HG02981 (cell line): ENCODE results near the gene SPACA9.

Source experiments
- ATAC-seq: cut with Tn5 transposase; IDR thresholded peaks from one replicate; pipeline ENCODE4 v1.9.1; 2021; ENCODE audit warnings: mild to moderate bottlenecking, moderate library complexity; ENCODE audit not compliant: unreplicated experiment

SPACA9 gene

DNA sequence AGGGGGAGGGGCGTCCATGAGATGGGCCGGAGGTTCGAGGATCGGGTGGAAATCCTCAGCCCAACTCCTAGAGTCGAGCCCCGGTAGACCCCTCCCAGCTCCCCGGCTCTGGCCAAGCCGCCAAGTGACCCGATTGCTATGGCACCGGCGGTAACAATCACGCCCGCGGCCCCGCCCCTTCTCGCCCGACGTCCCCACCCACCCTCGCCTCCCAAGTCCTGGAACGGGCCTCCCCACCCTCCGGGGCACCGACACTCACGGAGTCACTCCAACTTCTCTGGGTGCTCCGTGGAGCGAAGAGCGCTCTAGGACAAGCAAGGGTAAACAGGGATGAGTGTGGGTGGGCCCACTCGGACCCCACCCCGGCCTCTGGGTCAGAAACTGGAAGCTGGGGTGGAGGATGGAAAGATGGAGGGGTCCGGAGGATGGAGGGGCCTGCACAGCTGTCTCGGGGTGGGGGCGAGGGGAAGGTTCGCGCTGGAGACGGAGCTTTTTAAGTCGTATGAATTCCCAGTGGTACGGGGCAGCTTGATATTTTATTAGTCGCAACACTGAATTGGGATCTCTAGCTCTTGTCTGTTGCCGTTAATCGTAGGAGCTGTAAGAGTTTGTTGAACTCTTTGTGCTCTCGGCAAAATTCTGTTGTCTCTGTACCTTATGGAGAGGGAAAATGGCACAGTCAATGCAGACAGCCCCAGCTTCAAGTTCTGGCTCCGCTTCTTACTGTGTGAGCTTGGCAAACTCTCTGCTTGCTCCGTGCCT lies at the start of gene SPACA9:
Gene SPACA9, plus strand, starts transcription at position 204 of the 762 bp plus-strand sequence. CDS start 5,050 bp downstream, outside the sequence.
- ATAC-seq = no peak

DNA sequence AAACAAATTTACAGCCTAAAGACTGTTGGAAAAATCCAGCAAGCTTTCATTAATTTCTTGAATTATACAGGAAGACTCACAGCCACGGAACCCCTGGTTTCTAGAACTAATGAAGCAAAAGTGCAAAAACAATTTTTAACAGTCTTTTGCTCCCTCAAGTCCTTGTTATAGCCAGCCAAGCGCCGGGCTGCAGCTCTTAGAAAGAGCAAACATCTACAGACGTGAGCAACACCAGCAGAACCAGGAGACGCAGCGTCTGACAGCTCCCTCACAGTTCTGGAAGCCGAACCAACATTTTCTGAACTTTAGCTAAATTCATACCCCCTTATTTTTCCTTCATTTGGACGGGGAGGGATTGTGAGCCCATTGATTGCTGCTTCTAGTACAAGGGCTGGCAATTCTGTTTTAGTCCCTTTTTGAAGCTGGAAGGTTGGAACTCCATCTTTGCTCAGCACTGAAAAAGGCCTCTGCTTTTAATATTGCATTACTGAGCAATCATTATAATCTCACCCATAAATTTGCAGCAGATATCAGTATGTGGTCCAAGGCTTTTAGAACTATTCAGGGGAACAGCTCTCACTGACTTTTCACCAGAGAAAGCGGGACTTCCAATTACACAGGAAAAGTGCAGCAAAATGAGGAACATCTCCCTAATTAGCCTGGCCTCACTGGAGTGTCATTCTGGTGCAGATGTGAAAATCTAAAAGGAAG lies 46.4 kb upstream of the SPACA9 start:
- ATAC-seq = no peak

- ATAC-seq = no peak
Measured at GRCh38 chr9:132833550-132834121, 45.1 kb upstream of the SPACA9 start.

DNA sequence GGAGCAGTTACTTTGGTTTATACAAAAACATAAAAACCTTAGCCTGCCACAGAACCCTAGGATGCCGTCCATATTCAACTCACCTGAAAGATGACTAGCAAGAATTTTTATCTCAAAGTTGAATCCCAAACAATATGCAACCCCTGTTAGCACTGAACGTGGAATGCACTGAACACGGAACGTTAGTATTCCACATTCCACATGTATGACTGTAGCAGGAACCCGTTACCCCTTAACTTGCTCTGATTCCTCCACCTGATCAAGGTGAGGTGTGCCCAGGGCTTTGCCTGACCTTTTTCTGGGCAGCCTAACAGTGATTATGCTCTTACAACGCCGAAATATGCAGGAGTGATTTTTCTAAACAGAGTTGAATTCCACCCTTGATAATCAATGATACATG lies 44.4 kb upstream of the SPACA9 start:
- ATAC-seq = no peak

DNA sequence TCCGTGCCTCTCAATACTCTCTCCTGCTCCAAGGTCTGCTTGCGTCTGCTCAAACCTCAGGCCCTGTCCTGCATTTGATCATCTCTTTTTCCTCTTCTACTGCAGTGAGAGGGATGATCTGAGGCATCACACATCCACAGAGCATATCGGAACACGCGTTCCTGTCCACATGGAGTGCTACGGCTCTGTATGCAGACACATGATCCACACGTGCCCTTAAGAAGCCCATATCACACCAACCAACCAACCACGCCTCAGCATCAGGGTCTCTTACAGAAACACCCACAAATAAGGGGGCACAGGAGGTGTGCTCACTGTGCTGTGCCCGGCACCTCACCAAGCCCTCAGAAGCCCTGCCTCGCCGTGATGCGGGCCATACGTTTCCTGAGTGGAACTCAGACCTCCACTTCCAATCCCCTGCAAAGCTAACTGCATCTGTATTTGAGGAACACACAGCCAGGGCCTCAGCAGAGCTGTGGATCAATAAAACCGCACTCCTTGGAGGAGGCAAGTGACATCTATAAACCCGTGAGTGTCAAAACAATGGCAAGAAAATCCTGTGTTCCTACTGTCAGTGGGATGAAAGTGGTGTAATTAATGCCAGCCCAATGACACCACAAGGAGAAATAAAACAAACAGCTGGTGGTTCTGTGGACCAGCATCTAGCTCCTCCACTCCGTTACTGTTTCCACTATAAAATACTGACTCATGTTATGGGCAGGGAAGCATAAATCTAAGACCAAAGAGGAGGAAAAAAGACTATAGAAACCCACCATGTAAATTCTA lies 41.0 kb upstream of the SPACA9 start:
- no peak for ATAC-seq

DNA sequence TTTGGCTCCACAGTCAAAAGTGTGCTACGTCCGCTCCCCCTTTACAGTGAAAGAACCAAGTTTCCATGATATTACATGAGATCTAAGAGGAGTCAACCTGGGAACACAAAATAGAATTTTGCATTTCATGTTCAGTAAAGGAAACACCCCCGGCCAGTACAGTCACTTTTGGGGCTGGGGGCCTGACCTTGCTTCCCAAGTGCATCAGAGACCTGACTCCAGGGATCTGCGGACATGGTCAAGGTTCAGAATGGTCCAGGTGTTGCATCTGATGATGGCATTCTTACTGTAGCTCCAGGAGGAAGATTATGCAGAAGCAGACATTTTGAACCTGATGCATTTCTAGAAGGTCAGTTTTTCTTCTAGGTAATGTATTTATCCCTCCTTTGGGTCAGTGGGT lies 40.4 kb upstream of the SPACA9 start:
- ATAC-seq = no peak

DNA sequence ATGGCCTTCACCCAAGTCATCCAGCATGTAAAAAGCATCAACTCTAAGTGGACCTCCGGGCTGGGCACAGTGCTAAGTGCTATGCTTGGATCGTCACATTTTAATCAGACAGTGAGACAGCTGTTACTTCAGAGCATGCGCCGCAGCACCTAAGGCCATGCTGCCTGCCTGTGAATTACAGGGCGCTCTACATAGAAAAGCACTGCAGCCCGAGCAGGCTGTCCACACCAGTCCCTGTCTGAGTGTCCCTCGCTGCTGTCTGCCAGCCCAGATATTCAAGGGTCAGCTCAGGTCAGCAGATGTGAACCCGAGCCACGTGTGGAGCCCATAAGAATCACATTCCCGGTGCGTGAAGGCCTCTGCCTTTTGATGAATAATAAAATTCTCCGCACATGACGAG lies 37.7 kb upstream of the SPACA9 start:
- ATAC-seq = no peak

DNA sequence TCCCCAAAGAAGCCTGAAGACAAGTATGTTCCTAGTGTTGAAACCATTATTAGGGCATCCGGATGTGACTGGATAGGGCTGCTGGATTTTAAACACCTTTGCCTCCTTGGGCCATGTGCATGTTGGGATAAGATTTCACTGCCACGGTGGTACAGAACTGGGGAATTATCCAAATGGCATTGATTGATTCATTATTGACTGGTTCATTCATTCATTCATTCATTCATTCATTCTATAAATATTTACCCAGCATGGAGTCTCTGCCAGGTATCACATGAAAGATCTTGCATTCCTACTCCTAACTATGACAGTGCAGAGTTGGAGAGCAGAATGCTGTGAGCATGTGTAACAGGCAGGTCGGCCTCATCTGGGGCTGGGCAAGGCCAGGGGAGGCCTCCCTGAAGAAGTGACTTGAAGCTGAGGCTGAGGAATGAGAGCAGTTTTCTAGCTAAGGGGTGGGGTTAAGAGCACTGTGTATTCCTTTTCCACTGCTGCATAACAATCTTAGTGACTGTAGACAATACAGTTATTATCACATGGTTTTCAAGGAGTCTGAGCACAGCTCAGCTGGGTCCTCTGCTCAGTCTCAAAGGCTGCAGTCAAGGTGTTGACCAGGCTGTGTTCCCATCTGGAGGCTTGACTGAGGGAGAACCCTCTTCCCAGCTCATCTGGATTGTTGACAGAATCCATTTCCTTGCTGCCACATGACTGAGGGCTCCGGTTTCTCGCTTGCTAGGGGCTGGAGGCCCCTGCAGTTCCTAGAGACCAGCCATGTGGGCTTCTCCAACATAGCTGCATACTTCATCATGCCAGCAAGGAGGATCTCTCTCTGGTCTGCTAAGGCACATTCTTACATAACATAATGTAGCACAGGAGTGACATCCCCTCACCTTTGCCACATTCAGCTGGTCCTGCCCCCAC lies 36.3 kb upstream of the SPACA9 start:
- ATAC-seq = no peak

DNA sequence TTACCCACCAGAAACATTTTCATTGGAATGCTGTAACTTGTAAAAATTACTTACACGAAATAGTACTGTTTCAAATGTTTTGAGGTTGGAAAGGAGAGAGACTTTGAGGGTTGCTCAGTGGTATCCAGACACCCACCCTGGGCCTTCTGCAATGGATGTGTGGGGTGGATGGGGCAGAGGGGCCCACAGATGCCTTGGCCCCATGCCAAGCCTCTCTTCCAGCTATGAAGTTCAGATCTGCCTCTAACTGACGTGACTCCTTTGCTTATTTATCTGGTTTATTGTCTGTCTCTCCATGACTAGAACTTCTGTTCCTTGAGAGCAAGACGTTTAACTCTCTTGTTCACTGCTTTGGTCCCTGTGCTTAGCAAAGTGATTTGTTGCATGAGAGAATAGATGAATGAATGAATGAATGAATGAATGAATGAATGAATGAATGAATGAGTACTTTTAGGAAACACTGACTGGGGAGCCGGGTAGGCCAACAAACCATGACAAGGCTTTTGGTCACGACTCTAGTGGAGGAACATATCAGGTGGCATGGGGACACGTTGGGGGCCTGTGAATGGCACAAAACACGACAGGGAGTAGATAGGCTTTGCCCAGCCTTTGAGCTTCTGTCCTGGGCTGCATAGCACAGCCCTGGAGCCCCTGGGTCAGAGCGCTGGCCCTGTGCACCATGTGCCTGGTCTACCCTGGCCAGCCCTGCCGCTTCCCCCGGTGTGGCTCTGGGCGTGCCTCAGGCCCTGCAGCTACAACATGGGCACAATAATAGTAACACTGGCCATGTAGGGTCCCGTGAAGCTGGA lies 32.4 kb upstream of the SPACA9 start:
- no peak for ATAC-seq

DNA sequence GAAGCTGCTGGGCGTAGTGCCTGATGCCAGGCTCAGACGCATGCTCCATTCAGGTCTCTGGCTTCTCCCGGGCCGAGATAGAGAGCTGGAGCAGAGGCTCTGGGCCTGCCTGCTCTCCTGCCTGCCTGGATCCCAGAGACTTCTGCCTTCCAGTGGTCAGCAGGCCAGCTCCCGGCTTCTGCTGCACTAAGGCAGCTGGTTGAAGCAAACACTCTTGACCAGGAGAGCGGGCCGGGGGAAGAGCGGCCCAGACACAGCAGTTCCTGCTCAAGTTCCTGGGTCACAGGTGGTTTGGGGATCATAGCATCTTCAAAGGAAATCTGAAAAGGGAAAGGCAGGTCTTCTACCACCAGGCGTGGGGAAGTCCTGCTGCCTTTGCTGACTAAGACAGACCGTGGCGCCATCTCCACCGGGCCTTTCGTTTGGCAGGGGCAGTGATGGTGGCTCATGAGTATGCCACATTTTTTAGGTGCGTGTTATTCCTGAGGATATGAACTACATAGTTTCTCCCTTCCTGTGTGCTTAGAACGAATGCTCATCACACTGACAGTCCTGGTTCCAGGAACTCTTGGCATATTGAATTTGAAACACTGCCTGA lies 31.7 kb upstream of the SPACA9 start:
- no peak for ATAC-seq

DNA sequence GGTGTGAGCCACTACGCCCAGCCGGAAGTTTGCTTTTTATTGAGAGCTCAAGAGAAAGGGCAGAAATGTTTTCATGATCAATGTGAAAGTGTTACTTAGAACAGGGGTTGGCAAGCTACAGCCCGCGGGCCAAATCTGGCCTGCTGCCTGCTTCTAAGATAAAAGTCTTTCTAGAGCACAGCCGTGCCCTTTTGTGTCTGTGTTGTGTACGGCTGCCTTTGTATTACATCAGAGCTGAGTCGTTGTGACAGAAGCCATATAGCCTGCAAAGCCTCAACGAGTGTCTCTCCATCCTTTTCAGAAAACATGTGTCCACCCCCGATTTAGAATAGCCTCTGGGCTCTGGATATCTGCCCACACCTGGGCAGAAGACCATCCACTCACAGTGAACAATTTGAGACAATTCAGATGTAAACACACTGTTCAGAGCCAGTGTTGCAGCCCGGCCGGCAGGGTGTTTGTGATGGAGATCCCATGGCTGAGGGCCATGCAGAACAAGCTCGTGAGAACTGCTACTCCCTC lies 29.5 kb upstream of the SPACA9 start:
- no peak for ATAC-seq

- ATAC-seq = no peak
Measured at GRCh38 chr9:132853482-132853881, 25.2 kb upstream of the SPACA9 start.

DNA sequence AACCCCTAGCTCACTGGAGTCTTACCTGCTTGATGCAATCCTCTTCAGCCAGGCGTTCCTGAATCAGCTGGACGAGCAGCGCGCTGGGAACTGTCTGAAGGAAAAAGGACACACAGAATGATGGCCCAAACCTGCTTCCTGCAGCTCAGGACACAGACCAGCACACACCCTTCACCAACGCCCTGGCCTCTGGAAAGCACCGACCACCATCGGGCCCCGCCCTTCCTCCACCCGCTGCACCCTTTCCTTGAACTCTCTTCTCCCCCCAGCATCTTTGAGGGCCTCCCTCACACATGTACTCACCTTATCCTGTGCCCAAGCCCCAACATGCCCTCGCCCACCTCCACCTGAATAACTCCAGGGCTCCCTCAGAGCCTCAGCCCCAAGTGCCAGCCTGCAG lies 23.9 kb upstream of the SPACA9 start:
- ATAC-seq = no peak

GRCh38 chr9:132855904-132856303 lies 22.8 kb upstream of the SPACA9 start:
- ATAC-seq = no peak

- ATAC-seq = no peak
Measured at GRCh38 chr9:132857031-132857430, 21.7 kb upstream of the SPACA9 start.

GRCh38 chr9:132857616-132858342 lies 20.9 kb upstream of the SPACA9 start:
- ATAC-seq = no peak

GRCh38 chr9:132858751-132859150 lies 19.9 kb upstream of the SPACA9 start:
- no peak for ATAC-seq

GRCh38 chr9:132861666-132862065 lies 17.0 kb upstream of the SPACA9 start:
- ATAC-seq = no peak
